Lower lobe of right lung (tissue), 2 donors: ENCODE results near the gene SVBP. TPM values are rescaled to one million over a fixed set of nuclear protein-coding genes. Genes with fewer than 3 reads are reported as not detected.

Experiments used
- ATAC-seq, 2 donors: fragments of 200-7000 bp; cut with Tn5 transposase; one replicate each; pipeline ENCODE4 v1.9.1; 2020 to 2022; ENCODE audit warnings: mild to moderate bottlenecking in 2 of 2, moderate library complexity in 2 of 2
- DNase-seq: peaks from one replicate; pipeline ENCODE4 v3.0.0-alpha.2; 2020
- H3K27ac ChIP-seq: fragments of 200-600 bp; one replicate; pipeline ENCODE4 v1.8.0; 2022
- H3K27me3 ChIP-seq: fragments of 200-600 bp; one replicate; pipeline ENCODE4 v1.8.0; 2022; ENCODE audit warnings: low read depth
- H3K36me3 ChIP-seq: fragments of 200-600 bp; one replicate; pipeline ENCODE4 v1.8.0; 2022; ENCODE audit warnings: mild to moderate bottlenecking
- H3K4me1 ChIP-seq: fragments of 200-600 bp; one replicate; pipeline ENCODE4 v1.8.0; 2022
- H3K4me3 ChIP-seq: fragments of 200-600 bp; one replicate; pipeline ENCODE4 v1.8.0; 2022; ENCODE audit warnings: mild to moderate bottlenecking
- H3K9me3 ChIP-seq: fragments of 200-600 bp; one replicate; pipeline ENCODE4 v1.8.0; 2022
- CTCF ChIP-seq: fragments of 200-600 bp; IDR thresholded peaks from one replicate; pipeline ENCODE4 v1.8.0; 2022; ENCODE audit warnings: antibody characterized with exemption, mild to moderate bottlenecking
- intact Hi-C: fragments of 100-400 bp; cut with DNase I; formaldehyde crosslinking; loops from one replicate; pipeline ENCODE4 v1.11.0; 2022
- total RNA-seq: library from RNA; stranded (reverse); fragmentation: NEBNext Ultra II Directional; extraction: Animal tissue kit (Norgen Biotek cat#: 25700); gene quantifications from one replicate; pipeline ENCODE4 v1.2.1, GENCODE V29; 2021
- donor health status: DM: no; HTN: yes; CAD: no; lungs with severe emphysema.

SVBP gene
- total RNA-seq, 1 donor from 2014 or later = 20.8 TPM

DNA sequence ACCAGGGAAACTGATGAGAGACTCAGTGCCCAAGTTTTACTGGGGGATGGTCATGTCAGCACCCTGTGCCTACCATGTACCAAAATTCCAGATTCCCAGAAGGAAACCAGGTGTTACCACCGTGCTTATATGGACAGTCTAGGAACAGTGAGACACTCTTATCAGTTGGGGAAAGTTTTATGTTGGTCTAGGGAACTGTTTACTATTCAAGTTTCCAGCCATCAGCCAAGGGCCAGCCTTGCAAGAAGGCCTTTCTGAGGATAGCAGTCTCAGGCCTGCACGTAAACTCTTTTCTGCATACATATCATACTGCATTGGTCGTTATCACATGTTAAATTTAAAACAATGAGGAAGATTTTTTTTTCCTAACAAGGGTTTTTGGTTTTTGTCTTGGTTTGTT lies 19.8 kb downstream of the SVBP start:
- DNase-seq (no peak), ATAC-seq (no peak)
- intact Hi-C loops = no loop called here
- Histone ChIP-seq H3K9me3 (no peaks in the 10 kb centered on the region), H3K4me3 (no peak overlapping the region), H3K36me3 (no peaks in the 10 kb centered on the region), H3K27ac (no peak overlapping the region), H3K27me3 (no peaks in the 10 kb centered on the region), H3K4me1 (no peaks in the 10 kb centered on the region)
- no peak for TF ChIP-seq CTCF

DNA sequence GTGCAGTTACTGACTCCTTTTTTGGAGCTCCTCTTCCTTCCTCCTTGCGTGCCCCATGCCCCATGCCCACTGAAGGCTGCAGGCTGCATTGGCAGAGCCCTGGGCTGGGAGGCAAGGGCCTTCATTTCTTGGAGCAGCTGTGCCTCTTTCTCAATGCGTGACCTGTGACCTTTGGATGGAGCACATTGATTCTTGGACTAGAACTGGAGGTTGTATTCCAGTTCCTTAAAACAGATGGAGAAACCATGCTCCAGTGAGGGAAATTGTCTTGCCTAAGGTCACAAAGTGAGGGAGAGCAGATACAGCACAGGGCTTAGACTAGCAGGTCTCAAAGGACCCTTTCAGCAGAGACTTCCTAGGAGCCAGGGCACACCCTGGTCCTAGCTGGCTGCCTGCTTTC lies 23.4 kb downstream of the SVBP start:
- no peak for DNase-seq
- peak; percentile 16 to 21 for ATAC-seq
- Histone ChIP-seq H3K4me1 (no peaks in the 10 kb centered on the region), H3K27ac (no peak overlapping the region), H3K27me3 (no peaks in the 10 kb centered on the region), H3K9me3 (no peaks in the 10 kb centered on the region), H3K4me3 (no peak overlapping the region), H3K36me3 (no peaks in the 10 kb centered on the region)
- intact Hi-C loops = no loop called here
- TF ChIP-seq CTCF = no peak

DNA sequence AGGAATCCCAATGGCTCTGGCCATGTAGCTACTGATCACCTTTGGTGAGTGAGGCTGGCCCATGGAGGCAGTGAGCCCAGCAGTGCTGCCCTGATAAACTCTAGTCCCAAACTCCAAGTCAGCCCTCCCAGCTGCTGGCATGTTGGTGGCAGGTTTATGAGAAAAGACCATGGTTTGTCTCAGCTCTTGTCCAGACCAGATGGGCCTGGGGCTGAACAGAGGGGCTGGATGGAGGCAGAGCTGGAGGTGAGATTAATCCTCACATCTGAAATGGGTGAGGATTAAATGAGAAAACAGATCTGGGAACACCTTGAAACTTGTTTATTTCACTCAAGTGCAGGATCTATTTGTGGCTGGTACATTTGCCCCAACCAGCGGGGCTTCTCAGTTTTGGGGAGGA lies 29.2 kb downstream of the SVBP start:
- no peak for ATAC-seq
- H3K27me3 ChIP-seq = peaks cover 5% of the 10 kb centered on the region
- TF ChIP-seq CTCF = no peak

DNA sequence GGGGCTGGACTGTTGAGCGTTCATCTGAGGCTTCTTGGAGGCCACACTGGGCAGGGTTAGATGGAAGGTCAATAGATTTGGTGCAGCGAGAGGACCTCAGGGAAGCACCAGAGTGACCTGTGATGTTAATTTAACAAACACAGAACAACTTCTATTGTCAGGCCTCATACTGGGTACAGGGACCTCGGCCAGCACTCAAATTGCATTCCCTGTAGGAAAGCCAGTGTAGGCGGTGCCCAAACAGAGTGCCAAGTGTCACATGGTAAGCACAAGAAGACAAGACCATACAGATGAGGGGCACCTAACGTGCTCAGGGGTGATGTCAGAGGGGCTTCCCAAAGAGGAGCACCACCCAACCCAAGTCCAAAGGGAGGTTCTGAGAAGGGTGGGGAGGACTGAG lies 31.1 kb downstream of the SVBP start:
- Histone ChIP-seq H3K27ac (no peak overlapping the region), H3K9me3 (no peaks in the 10 kb centered on the region), H3K4me1 (peaks cover 10% of the 10 kb centered on the region), H3K36me3 (peaks cover 8% of the 10 kb centered on the region), H3K27me3 (peaks cover 5% of the 10 kb centered on the region), H3K4me3 (no peak overlapping the region)
- intact Hi-C loops = no loop called here
- TF ChIP-seq CTCF = no peak
- DNase-seq (no peak), ATAC-seq (no peak)

More for the DNA sequence above, 29.2 kb downstream of the SVBP start:
- Histone ChIP-seq H3K36me3 (no peaks in the 10 kb centered on the region), H3K9me3 (no peaks in the 10 kb centered on the region), H3K4me3 (no peak overlapping the region), H3K27ac (no peak overlapping the region), H3K4me1 (peaks cover 10% of the 10 kb centered on the region)
- intact Hi-C loops = no loop called here
- no peak for DNase-seq

DNA sequence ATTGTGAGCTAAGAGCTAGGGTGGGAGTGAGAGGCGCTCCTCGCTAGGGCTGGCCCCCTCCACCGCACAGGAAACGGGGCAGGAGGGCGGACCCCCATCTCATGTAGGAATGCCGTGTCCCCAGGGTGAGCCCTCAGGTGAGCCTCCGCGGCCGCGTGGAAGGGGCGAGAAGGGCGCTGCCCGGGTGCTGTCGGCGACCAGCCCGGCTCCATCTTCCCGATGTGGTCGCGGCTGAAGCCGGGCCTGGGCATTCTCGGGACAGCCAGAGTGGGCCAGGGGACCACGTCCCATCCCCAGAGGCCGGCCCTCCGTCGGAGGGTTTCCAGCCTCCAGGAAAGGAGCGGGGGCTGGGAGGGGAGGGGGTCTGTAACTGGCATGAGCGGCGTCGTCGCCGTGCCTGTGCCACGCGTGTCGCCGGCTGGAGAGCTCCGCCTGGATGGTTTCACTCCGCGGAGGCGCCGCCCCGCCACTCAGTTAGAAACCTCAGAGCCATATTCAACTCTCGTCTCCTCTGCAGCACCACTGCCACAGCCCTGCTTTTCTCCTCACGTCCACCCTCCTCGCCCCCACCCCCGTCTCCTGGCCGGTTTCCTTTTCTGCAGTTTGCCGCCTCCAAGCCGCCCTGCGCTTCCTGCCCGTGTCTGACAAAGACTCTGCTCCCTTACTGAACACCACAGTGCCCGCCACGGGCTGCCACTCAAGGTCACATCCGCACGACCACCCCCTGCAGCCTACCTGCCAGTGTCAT lies 32.1 kb downstream of the SVBP start, which contains the start of gene TMEM269:
TSS of gene TMEM269 (plus strand) at position 46 of the 748 bp plus-strand sequence. CDS start 4,903 bp downstream, outside the sequence.
- H3K27me3 ChIP-seq = peaks cover 5% of the 10 kb centered on the region
- H3K27ac ChIP-seq = no peak within 1 kb of the TSS
- H3K4me1 ChIP-seq = peaks cover 10% of the 10 kb centered on the region
- peak; percentile 51 for DNase-seq
- peaks cover 14% of the 10 kb centered on the region for H3K36me3 ChIP-seq
- TF ChIP-seq CTCF = no peak
- intact Hi-C loops = no loop called here
- H3K4me3 ChIP-seq = peak within 1 kb of the TSS; percentile 50
- H3K9me3 ChIP-seq = no peaks in the 10 kb centered on the region
- ATAC-seq = peak; percentile 47
